GM13976 (cell line): ENCODE results near the gene WFDC10A.

ENCODE experiments used
- DNase-seq: peaks from one replicate; pipeline ENCODE4 v3.0.0; 2012; ENCODE audit warnings: low spot score
- CTCF ChIP-seq: IDR thresholded peaks from 2 replicates; pipeline ENCODE4 v1.5.1; 2012; ENCODE audit warnings: borderline replicate concordance, mild to moderate bottlenecking; ENCODE audit not compliant: insufficient read depth; ENCODE audit errors: extremely low read depth, missing control alignments, control extremely low read depth
- in situ Hi-C: fragments of 300-500 bp; cut with MboI; formaldehyde crosslinking; loops from one replicate; pipeline ENCODE4 v1.12.0; 2022; ENCODE audit warnings: low sequenced_read_pairs, mixed read lengths, inconsistent platforms; ENCODE audit not compliant: unreplicated experiment

WFDC10A gene

GRCh38 chr20:45592574-45593189 is 36.9 kb upstream of the WFDC10A start:
- peak; percentile 36 for DNase-seq
- in situ Hi-C loops: loop anchor here (25.0 kb wide), 1 partner anchor 170 kb away; no protein-coding TSS in a partner anchor
- TF ChIP-seq CTCF: peak; percentile 48

- no peak for DNase-seq
- no peak for TF ChIP-seq CTCF
- in situ Hi-C loops: loop anchor here (25.0 kb wide), 1 partner anchor 169 kb away; no protein-coding TSS in a partner anchor
Observed at GRCh38 chr20:45593498-45593897, 36.0 kb upstream of the WFDC10A start.

DNA sequence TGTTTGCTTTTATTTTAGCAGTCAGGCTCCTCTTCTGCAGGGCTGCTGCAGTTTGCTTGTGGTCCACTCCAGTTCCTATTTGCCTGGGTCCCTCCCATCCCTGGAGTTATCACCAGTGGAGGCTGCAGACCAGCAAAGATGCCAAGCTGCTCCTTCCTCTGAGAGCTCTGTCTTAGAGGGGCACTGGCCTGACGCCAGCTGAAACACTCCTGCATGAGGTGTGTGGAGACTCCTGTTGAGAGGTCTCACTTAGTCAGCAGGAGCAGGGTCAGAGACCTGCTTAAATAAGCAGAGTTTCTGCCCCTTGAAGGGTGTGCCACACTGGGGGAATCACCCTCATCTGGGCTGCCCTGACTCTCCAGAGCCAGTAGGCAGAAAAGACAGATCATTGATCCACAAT is 34.3 kb upstream of the WFDC10A start:
- TF ChIP-seq CTCF: no peak
- in situ Hi-C loops: loop anchor here (25.0 kb wide), 1 partner anchor 167 kb away; no protein-coding TSS in a partner anchor
- no peak for DNase-seq

- DNase-seq: no peak
- TF ChIP-seq CTCF: no peak
- in situ Hi-C loops: no loop called here
Observed at GRCh38 chr20:45607810-45608209, 21.7 kb upstream of the WFDC10A start.

- no peak for TF ChIP-seq CTCF
- DNase-seq: no peak
- in situ Hi-C loops: no loop called here
Observed at GRCh38 chr20:45611054-45611453, 18.5 kb upstream of the WFDC10A start.

DNA sequence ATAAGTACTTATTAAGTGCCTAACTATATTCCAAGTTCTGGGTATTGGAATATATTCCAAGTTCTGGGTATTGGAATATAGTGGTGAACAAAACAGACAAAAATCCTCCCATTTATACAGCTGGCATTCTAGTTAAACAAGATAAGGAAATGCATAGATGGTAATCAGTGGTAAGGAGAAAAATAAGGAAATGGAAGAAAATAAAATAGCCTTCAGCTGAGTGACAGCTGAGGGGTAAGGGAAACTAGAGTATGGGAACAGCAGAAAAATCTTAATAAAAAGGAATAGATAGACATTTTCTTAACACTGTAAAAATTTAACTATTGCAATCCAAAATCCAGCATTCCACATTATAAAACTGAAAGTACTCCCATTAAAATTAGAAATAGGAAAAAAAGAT is 17.2 kb upstream of the WFDC10A start:
- in situ Hi-C loops: no loop called here
- no peak for DNase-seq
- TF ChIP-seq CTCF: no peak
